Epithelial cell of proximal tubule (primary cell): Measurements from ENCODE around the gene ZBTB6. TPM values are rescaled to one million over a fixed set of nuclear protein-coding genes. Genes with fewer than 3 reads are reported as not detected.

Experiments
- DNase-seq: peaks from one replicate; pipeline ENCODE4 v3.0.0-alpha.2; 2011; ENCODE audit warnings: low read depth
- H3K4me3 ChIP-seq: 2 replicates; pipeline ENCODE4 v1.5.1; 2011; ENCODE audit warnings: low read depth, mild to moderate bottlenecking, low read length
- CTCF ChIP-seq: conservative IDR thresholded peaks from 2 replicates; pipeline ENCODE4 v1.5.1; 2012; ENCODE audit warnings: low read depth, mild to moderate bottlenecking, low read length
- total RNA-seq: library from RNA; depleted of rRNA; stranded (reverse); fragments of >200 nt; gene quantifications from 2 replicates; pipeline ENCODE4 v1.2.3, GENCODE V29; 2015

ZBTB6 gene
- total RNA-seq, 1 donor from 2014 or later, result 9.3 TPM

- TF ChIP-seq CTCF, result no peak
Measured at GRCh38 chr9:122939601-122940000, 26.5 kb upstream of the ZBTB6 start.

GRCh38 chr9:122936883-122937282, 23.8 kb upstream of the ZBTB6 start:
- H3K4me3 ChIP-seq, result no peak overlapping the region
- TF ChIP-seq CTCF, result no peak
- DNase-seq, result no peak

More at GRCh38 chr9:122939601-122940000, 26.5 kb upstream of the ZBTB6 start:
- DNase-seq, result no peak
- no peak overlapping the region for H3K4me3 ChIP-seq

GRCh38 chr9:122936464-122936863, 23.3 kb upstream of the ZBTB6 start:
- no peak for TF ChIP-seq CTCF
- DNase-seq, result no peak
- H3K4me3 ChIP-seq, result no peak overlapping the region

- peak within 1 kb of the TSS; percentile 90 for H3K4me3 ChIP-seq
- peak; percentile 48 for DNase-seq
- no peak for TF ChIP-seq CTCF
Measured at GRCh38 chr9:122931226-122932121, 18.4 kb upstream of the ZBTB6 start, which contains the start of gene ZBTB26. ZBTB26 (minus strand) TSS chr9:122931512; CDS start chr9:122919934, 11,578 bp downstream.

GRCh38 chr9:122930541-122931225, 17.6 kb upstream of the ZBTB6 start:
- DNase-seq, result no peak
- peak overlapping the region; percentile 90 for H3K4me3 ChIP-seq
- TF ChIP-seq CTCF, result no peak

- DNase-seq, result no peak
- H3K4me3 ChIP-seq, result peak overlapping the region; percentile 90
- TF ChIP-seq CTCF, result no peak
Measured at GRCh38 chr9:122929796-122930354, 16.8 kb upstream of the ZBTB6 start.
